Measurements from ENCODE around the gene GPHN.

The GPHN gene

GRCh38 chr14:66735853-66736252, 227.9 kb downstream of the GPHN start:
- no peak overlapping the region for H3K9ac ChIP-seq

GRCh38 chr14:66739826-66740225, 231.9 kb downstream of the GPHN start:
- H3K9me3 ChIP-seq, result peaks cover 13% of the 10 kb centered on the region
- no peaks in the 10 kb centered on the region for H3K36me3 ChIP-seq

More at GRCh38 chr14:66735853-66736252, 227.9 kb downstream of the GPHN start:
- Histone ChIP-seq H3K4me1 (no peaks in the 10 kb centered on the region), H3K27me3 (no peaks in the 10 kb centered on the region), H3K4me3 (no peak overlapping the region), H3K4me2 (no peak overlapping the region), H4K20me1 (no peaks in the 10 kb centered on the region), H3K36me3 (no peaks in the 10 kb centered on the region), H3K27ac (no peak overlapping the region), H3K9me3 (peaks cover 33% of the 10 kb centered on the region)
- no peak for TF ChIP-seq Cebpa-rat (IDR thresholded peaks at IDR 0.05)

GRCh38 chr14:66745078-66745477, 237.1 kb downstream of the GPHN start:
- Histone ChIP-seq H3K9ac (no peak overlapping the region), H3K4me1 (no peaks in the 10 kb centered on the region), H3K4me2 (no peak overlapping the region), H3K9me3 (peaks cover 5% of the 10 kb centered on the region; the same call in 1 of the 2 replicates), H3K27me3 (no peaks in the 10 kb centered on the region), H3K4me3 (no peak overlapping the region), H3K36me3 (no peaks in the 10 kb centered on the region), H3K27ac (no peak overlapping the region), H4K20me1 (no peaks in the 10 kb centered on the region)
- no peak for TF ChIP-seq Cebpa-rat (IDR thresholded peaks at IDR 0.05)

More at GRCh38 chr14:66739826-66740225, 231.9 kb downstream of the GPHN start:
- no peak for TF ChIP-seq Cebpa-rat (IDR thresholded peaks at IDR 0.05)
- H3K9ac ChIP-seq, result no peak overlapping the region
- no peaks in the 10 kb centered on the region for H4K20me1 ChIP-seq
- no peaks in the 10 kb centered on the region for H3K27me3 ChIP-seq
- H3K4me1 ChIP-seq, result no peaks in the 10 kb centered on the region
- H3K27ac ChIP-seq, result no peak overlapping the region
- no peak overlapping the region for H3K4me2 ChIP-seq
- no peak overlapping the region for H3K4me3 ChIP-seq

GRCh38 chr14:66746316-66747006, 238.5 kb downstream of the GPHN start:
- H3K27ac ChIP-seq, result no peak overlapping the region
- no peak overlapping the region for H3K4me2 ChIP-seq
- H3K36me3 ChIP-seq, result no peaks in the 10 kb centered on the region
- H3K4me3 ChIP-seq, result no peak overlapping the region
- no peaks in the 10 kb centered on the region for H3K4me1 ChIP-seq
- H3K27me3 ChIP-seq, result no peaks in the 10 kb centered on the region
- no peaks in the 10 kb centered on the region for H3K9me3 ChIP-seq
- no peak for TF ChIP-seq Cebpa-rat (IDR thresholded peaks at IDR 0.05)
- H3K9ac ChIP-seq, result no peak overlapping the region
- no peaks in the 10 kb centered on the region for H4K20me1 ChIP-seq

- H3K4me3 ChIP-seq, result no peak overlapping the region
- H3K9me3 ChIP-seq, result no peaks in the 10 kb centered on the region
- no peaks in the 10 kb centered on the region for H3K36me3 ChIP-seq
- H3K9ac ChIP-seq, result no peak overlapping the region
- H3K27me3 ChIP-seq, result no peaks in the 10 kb centered on the region
- TF ChIP-seq Cebpa-rat (IDR thresholded peaks at IDR 0.05), result no peak
- H3K4me2 ChIP-seq, result no peak overlapping the region
- no peaks in the 10 kb centered on the region for H4K20me1 ChIP-seq
- H3K4me1 ChIP-seq, result no peaks in the 10 kb centered on the region
- H3K27ac ChIP-seq, result no peak overlapping the region
Measured at GRCh38 chr14:66752109-66752508, 244.2 kb downstream of the GPHN start.

- H3K36me3 ChIP-seq, result no peaks in the 10 kb centered on the region
- no peaks in the 10 kb centered on the region for H3K9me3 ChIP-seq
- no peak overlapping the region for H3K4me3 ChIP-seq
- H3K27me3 ChIP-seq, result no peaks in the 10 kb centered on the region
- no peaks in the 10 kb centered on the region for H3K4me1 ChIP-seq
- no peak overlapping the region for H3K9ac ChIP-seq
- no peak overlapping the region for H3K4me2 ChIP-seq
- no peak for TF ChIP-seq Cebpa-rat (IDR thresholded peaks at IDR 0.05)
- no peaks in the 10 kb centered on the region for H4K20me1 ChIP-seq
- H3K27ac ChIP-seq, result no peak overlapping the region
Measured at GRCh38 chr14:66758031-66758613, 250.2 kb downstream of the GPHN start.

GRCh38 chr14:66772146-66772545, 264.2 kb downstream of the GPHN start:
- Histone ChIP-seq H4K20me1 (no peaks in the 10 kb centered on the region), H3K4me3 (no peak overlapping the region), H3K4me2 (no peak overlapping the region), H3K4me1 (no peaks in the 10 kb centered on the region), H3K9me3 (no peaks in the 10 kb centered on the region), H3K36me3 (no peaks in the 10 kb centered on the region), H3K27me3 (no peaks in the 10 kb centered on the region), H3K9ac (no peak overlapping the region), H3K27ac (no peak overlapping the region)
- no peak for TF ChIP-seq Cebpa-rat (IDR thresholded peaks at IDR 0.05)

GRCh38 chr14:66782853-66783252, 274.9 kb downstream of the GPHN start:
- Histone ChIP-seq H4K20me1 (no peaks in the 10 kb centered on the region), H3K4me1 (no peaks in the 10 kb centered on the region), H3K9ac (no peak overlapping the region), H3K9me3 (no peaks in the 10 kb centered on the region), H3K27ac (no peak overlapping the region), H3K27me3 (no peaks in the 10 kb centered on the region), H3K4me3 (no peak overlapping the region), H3K4me2 (no peak overlapping the region), H3K36me3 (no peaks in the 10 kb centered on the region)
- no peak for TF ChIP-seq Cebpa-rat (IDR thresholded peaks at IDR 0.05)

- H3K4me1 ChIP-seq, result no peaks in the 10 kb centered on the region
- H3K36me3 ChIP-seq, result no peaks in the 10 kb centered on the region
- peaks cover 22% of the 10 kb centered on the region for H3K9me3 ChIP-seq
- no peak for TF ChIP-seq Cebpa-rat (IDR thresholded peaks at IDR 0.05)
- H3K27me3 ChIP-seq, result no peaks in the 10 kb centered on the region
- H3K27ac ChIP-seq, result no peak overlapping the region
- no peak overlapping the region for H3K4me3 ChIP-seq
- no peaks in the 10 kb centered on the region for H4K20me1 ChIP-seq
- H3K9ac ChIP-seq, result no peak overlapping the region
- H3K4me2 ChIP-seq, result no peak overlapping the region
Measured at GRCh38 chr14:66790101-66790500, 282.2 kb downstream of the GPHN start.

- no peaks in the 10 kb centered on the region for H4K20me1 ChIP-seq
- no peaks in the 10 kb centered on the region for H3K36me3 ChIP-seq
- H3K4me1 ChIP-seq, result no peaks in the 10 kb centered on the region
- no peaks in the 10 kb centered on the region for H3K27me3 ChIP-seq
- no peak overlapping the region for H3K4me2 ChIP-seq
- H3K4me3 ChIP-seq, result no peak overlapping the region
- H3K27ac ChIP-seq, result no peak overlapping the region
- H3K9ac ChIP-seq, result no peak overlapping the region
- TF ChIP-seq Cebpa-rat (IDR thresholded peaks at IDR 0.05), result no peak
- peaks cover 42% of the 10 kb centered on the region for H3K9me3 ChIP-seq
Measured at GRCh38 chr14:66802962-66803361, 295.0 kb downstream of the GPHN start.
